ENCODE measurements around the gene CTNNBL1.
A peak's percentile ranks its signal among the peaks of the same experiment; 100 is the strongest.

The CTNNBL1 gene

DNA sequence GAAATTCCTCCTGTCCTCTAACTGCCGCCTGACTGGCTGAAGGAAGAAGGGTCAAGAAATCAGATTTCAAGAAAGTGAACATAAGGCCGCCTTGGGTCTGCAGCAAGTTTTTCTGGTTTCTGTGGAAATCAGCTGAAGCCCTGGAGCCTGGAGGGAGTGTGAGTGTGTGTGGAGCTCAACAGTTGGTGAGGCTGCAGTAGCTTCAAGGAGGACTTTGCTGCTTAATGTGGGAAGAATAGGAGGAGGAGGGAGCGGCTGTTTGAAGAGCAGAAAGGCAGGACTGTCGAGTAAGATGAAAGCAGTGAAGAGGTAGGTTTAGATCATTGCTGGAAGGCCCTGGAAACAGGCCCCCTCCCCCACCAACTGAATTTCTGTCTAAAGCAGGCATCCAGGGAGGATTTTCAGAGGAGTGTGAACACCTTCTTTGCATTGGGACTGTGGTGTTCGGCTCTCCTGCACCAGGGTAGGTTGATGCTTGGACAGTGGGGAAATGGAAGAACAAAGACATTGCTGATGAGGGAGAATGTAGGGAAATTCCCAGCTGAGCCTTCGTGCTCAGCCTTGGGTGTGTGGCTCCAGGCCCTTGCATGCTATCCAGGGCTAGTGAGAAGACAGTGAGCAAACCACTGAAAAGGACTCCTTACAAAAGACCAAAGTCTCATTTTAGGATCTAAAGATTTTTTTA, 129.6 kb downstream of the CTNNBL1 start:
- no peak overlapping the region for H3K4me3 ChIP-seq (ENCODE audit: severe bottlenecking)
- no peaks in the 10 kb centered on the region for H3K9me3 ChIP-seq (ENCODE audit: severe bottlenecking)
- TF ChIP-seq, protein P1, sequence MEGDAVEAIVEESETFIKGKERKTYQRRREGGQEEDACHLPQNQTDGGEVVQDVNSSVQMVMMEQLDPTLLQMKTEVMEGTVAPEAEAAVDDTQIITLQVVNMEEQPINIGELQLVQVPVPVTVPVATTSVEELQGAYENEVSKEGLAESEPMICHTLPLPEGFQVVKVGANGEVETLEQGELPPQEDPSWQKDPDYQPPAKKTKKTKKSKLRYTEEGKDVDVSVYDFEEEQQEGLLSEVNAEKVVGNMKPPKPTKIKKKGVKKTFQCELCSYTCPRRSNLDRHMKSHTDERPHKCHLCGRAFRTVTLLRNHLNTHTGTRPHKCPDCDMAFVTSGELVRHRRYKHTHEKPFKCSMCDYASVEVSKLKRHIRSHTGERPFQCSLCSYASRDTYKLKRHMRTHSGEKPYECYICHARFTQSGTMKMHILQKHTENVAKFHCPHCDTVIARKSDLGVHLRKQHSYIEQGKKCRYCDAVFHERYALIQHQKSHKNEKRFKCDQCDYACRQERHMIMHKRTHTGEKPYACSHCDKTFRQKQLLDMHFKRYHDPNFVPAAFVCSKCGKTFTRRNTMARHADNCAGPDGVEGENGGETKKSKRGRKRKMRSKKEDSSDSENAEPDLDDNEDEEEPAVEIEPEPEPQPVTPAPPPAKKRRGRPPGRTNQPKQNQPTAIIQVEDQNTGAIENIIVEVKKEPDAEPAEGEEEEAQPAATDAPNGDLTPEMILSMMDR (IDR thresholded peaks at IDR 0.05; ENCODE audit: poor library complexity, severe bottlenecking) = no peak
- H3K36me3 ChIP-seq (ENCODE audit: low read depth) = 0 out of 2 replicates have a peak, but pooled peaks cover 3% of the 10 kb centered on the region
- no peak overlapping the region for H3K27ac ChIP-seq (ENCODE audit: poor library complexity, severe bottlenecking)
- ATAC-seq (ENCODE audit: low read depth) = peak; percentile 16; the same call in 1 of the 3 replicates
- H3K27me3 ChIP-seq (ENCODE audit: insufficient read depth, poor library complexity, severe bottlenecking) = no peaks in the 10 kb centered on the region
- no peaks in the 10 kb centered on the region for H3K4me1 ChIP-seq (ENCODE audit: insufficient read depth, poor library complexity, severe bottlenecking)
- no peak for DNase-seq (ENCODE audit: low spot score)

DNA sequence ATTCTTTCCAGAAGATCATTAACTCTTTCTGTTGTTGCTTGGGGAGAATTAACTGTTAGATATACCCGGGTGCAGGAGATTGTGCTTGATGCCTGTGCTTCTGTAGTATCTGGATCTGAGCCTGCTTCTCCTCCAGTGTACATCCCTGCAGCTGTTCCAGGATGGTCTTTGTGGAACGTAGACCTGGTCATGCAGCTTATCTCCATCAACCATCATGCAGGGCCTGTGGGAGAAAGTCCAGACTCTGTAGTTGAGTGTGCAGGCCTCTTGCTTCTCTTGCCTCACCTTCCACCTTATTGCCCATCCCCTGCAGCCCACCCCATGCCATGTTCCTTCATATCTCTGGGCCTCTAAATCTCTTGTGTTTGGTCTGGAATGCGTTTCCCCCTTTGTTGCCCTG, 133.8 kb downstream of the CTNNBL1 start:
- no peak for DNase-seq (ENCODE audit: low spot score)
- Histone ChIP-seq H3K27me3 (ENCODE audit: insufficient read depth, poor library complexity, severe bottlenecking) (no peaks in the 10 kb centered on the region), H3K36me3 (ENCODE audit: low read depth) (no peaks in the 10 kb centered on the region), H3K9me3 (ENCODE audit: severe bottlenecking) (no peaks in the 10 kb centered on the region), H3K27ac (ENCODE audit: poor library complexity, severe bottlenecking) (no peak overlapping the region), H3K4me1 (ENCODE audit: insufficient read depth, poor library complexity, severe bottlenecking) (no peaks in the 10 kb centered on the region), H3K4me3 (ENCODE audit: severe bottlenecking) (no peak overlapping the region)
- ATAC-seq (ENCODE audit: low read depth) = no peak
- TF ChIP-seq, protein P1 (IDR thresholded peaks at IDR 0.05; ENCODE audit: poor library complexity, severe bottlenecking) = no peak

DNA sequence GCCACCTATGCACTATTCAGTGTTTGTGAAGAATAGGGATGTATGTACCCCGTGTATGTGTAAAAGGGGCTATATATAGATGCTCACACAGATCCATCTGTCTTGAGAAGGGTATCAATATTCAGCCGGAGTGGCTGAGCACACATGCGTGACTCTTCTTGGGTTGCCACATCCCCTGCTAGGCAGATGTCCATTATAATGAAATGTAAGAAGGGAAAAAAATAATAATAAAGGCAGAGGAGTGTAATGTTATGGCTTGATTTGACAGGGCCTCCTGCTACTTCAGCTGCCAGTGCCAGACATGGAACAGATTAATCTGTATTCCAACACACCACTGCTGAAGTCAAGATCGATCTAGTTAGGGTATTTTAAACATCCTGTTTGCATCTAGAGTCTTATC, 134.9 kb downstream of the CTNNBL1 start:
- ATAC-seq (ENCODE audit: low read depth) (no peak), DNase-seq (ENCODE audit: low spot score) (no peak)
- Histone ChIP-seq H3K9me3 (ENCODE audit: severe bottlenecking) (no peaks in the 10 kb centered on the region), H3K4me3 (ENCODE audit: severe bottlenecking) (no peak overlapping the region), H3K4me1 (ENCODE audit: insufficient read depth, poor library complexity, severe bottlenecking) (no peaks in the 10 kb centered on the region), H3K27me3 (ENCODE audit: insufficient read depth, poor library complexity, severe bottlenecking) (no peaks in the 10 kb centered on the region), H3K36me3 (ENCODE audit: low read depth) (no peaks in the 10 kb centered on the region), H3K27ac (ENCODE audit: poor library complexity, severe bottlenecking) (no peak overlapping the region)
- TF ChIP-seq, protein P1 (IDR thresholded peaks at IDR 0.05; ENCODE audit: poor library complexity, severe bottlenecking) = no peak

DNA sequence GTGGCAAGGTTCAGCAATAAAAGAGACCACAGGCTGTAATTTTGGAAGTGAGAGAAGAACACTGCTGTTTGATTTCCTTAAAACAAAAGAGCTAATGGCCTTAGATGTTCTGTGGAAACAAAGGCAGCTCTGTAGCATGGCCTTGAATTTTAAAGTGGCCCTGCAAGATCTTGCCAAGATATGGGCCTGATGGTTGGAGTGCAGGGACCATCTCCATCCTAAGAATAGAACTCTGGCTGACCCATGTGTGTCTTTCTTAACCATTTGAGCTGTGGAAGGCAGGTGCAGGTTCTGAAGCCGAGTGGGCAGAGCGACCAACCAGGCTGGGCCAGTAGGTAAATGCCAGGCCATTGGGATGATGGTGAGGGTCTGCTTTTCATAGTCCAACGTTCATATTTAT, 135.3 kb downstream of the CTNNBL1 start:
- no peak for ATAC-seq (ENCODE audit: low read depth)

More for the DNA sequence above, 135.3 kb downstream of the CTNNBL1 start:
- no peak overlapping the region for H3K27ac ChIP-seq (ENCODE audit: poor library complexity, severe bottlenecking)
- H3K27me3 ChIP-seq (ENCODE audit: insufficient read depth, poor library complexity, severe bottlenecking) = no peaks in the 10 kb centered on the region
- TF ChIP-seq, protein P1 (IDR thresholded peaks at IDR 0.05; ENCODE audit: poor library complexity, severe bottlenecking) = no peak
- H3K4me3 ChIP-seq (ENCODE audit: severe bottlenecking) = no peak overlapping the region
- H3K4me1 ChIP-seq (ENCODE audit: insufficient read depth, poor library complexity, severe bottlenecking) = no peaks in the 10 kb centered on the region
- H3K9me3 ChIP-seq (ENCODE audit: severe bottlenecking) = no peaks in the 10 kb centered on the region
- DNase-seq (ENCODE audit: low spot score) = no peak
- no peaks in the 10 kb centered on the region for H3K36me3 ChIP-seq (ENCODE audit: low read depth)
